ENCODE data around the gene AGAP3. TPM values are rescaled to one million over a fixed set of nuclear protein-coding genes. Genes with fewer than 3 reads are reported as not detected.

Gene AGAP3
- total RNA-seq, 2 donors from 2014 or later: 50.8 to 79.2 TPM

GRCh38 chr7:151093748-151094147 lies 7.5 kb downstream of the AGAP3 start:
- DNase-seq: no peak
- H3K27ac ChIP-seq: no peak overlapping the region
- peaks cover 4% of the 10 kb centered on the region for H3K4me1 ChIP-seq
- TF ChIP-seq CTCF (IDR thresholded peaks at IDR 0.05): no peak
- H3K27me3 ChIP-seq: no peaks in the 10 kb centered on the region
- H3K9ac ChIP-seq (ENCODE audit: low read depth in 2 of 2, low read length in 2 of 2): no peak overlapping the region
- H3K4me3 ChIP-seq: no peak overlapping the region
- no peaks in the 10 kb centered on the region for H3K36me3 ChIP-seq
- intact Hi-C loops (cut with DNase I): no loop called here
- no peaks in the 10 kb centered on the region for H3K9me3 ChIP-seq

GRCh38 chr7:151094675-151095074 lies 8.4 kb downstream of the AGAP3 start:
- intact Hi-C loops (cut with DNase I): no loop called here
- no peaks in the 10 kb centered on the region for H3K27me3 ChIP-seq
- no peak overlapping the region for H3K9ac ChIP-seq (ENCODE audit: low read depth in 2 of 2, low read length in 2 of 2)
- H3K4me1 ChIP-seq: peaks cover 4% of the 10 kb centered on the region
- no peak for TF ChIP-seq CTCF (IDR thresholded peaks at IDR 0.05)
- H3K9me3 ChIP-seq: no peaks in the 10 kb centered on the region
- H3K36me3 ChIP-seq: no peaks in the 10 kb centered on the region
- no peak for DNase-seq
- no peak overlapping the region for H3K27ac ChIP-seq
- no peak overlapping the region for H3K4me3 ChIP-seq

- no peak for DNase-seq
- Histone ChIP-seq H3K9ac (ENCODE audit: low read depth in 2 of 2, low read length in 2 of 2) (no peak overlapping the region), H3K9me3 (no peaks in the 10 kb centered on the region), H3K4me3 (no peak overlapping the region), H3K27ac (no peak overlapping the region), H3K36me3 (no peaks in the 10 kb centered on the region), H3K4me1 (peaks cover 4% of the 10 kb centered on the region), H3K27me3 (no peaks in the 10 kb centered on the region)
- intact Hi-C loops (cut with DNase I): no loop called here
- no peak for TF ChIP-seq CTCF (IDR thresholded peaks at IDR 0.05)
Observed at GRCh38 chr7:151095123-151095797, 9.0 kb downstream of the AGAP3 start.

DNA sequence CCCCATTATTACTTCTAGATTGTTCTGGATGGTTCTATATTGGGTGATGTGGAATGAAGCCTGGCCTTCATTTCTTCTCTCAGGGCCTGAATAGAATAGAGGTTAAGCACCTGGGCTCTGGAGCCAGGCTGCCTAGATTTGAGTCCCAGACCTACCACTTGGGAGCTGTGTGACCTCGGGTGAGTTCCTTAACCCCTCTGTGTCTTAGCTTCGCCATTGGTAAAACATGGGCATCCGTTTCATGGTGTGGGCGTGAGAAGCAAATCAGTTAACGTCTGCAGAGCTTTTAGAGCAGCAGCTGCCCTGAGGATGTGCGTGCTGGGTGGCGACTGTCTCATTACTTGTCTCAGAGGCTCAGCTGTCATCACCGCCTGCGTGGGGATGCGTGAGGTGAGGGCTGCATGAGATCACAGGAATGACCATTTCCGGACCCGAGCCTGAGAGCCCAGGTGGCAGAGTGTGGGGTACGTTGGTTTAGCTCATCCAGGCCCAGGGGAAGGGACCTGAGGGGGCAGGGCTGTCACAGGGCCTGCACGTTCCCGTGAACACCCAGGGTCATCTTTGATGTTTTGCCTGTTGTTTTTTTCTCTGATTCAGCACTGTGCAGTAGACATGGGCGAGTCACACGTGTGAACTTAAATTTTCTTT lies 9.7 kb downstream of the AGAP3 start:
- no peak for TF ChIP-seq CTCF (IDR thresholded peaks at IDR 0.05)
- Histone ChIP-seq H3K36me3 (no peaks in the 10 kb centered on the region), H3K4me3 (no peak overlapping the region), H3K9me3 (no peaks in the 10 kb centered on the region), H3K27me3 (no peaks in the 10 kb centered on the region), H3K27ac (no peak overlapping the region), H3K9ac (ENCODE audit: low read depth in 2 of 2, low read length in 2 of 2) (no peak overlapping the region), H3K4me1 (peaks cover 4% of the 10 kb centered on the region)
- DNase-seq: no peak
- intact Hi-C loops (cut with DNase I): no loop called here

GRCh38 chr7:151099486-151100211 lies 13.4 kb downstream of the AGAP3 start:
- H3K9me3 ChIP-seq: no peaks in the 10 kb centered on the region
- no peaks in the 10 kb centered on the region for H3K36me3 ChIP-seq
- no peak overlapping the region for H3K27ac ChIP-seq
- no peak overlapping the region for H3K9ac ChIP-seq (ENCODE audit: low read depth in 2 of 2, low read length in 2 of 2)
- no peak for TF ChIP-seq CTCF (IDR thresholded peaks at IDR 0.05)
- intact Hi-C loops (cut with DNase I): no loop called here
- DNase-seq: no peak
- no peaks in the 10 kb centered on the region for H3K27me3 ChIP-seq
- no peaks in the 10 kb centered on the region for H3K4me1 ChIP-seq
- no peak overlapping the region for H3K4me3 ChIP-seq

Measured in colonic mucosa (tissue), 4 donors.